HG02840 (cell line): Measurements from ENCODE around the gene ADCY3.

ENCODE experiments used
- ATAC-seq: cut with Tn5 transposase; IDR thresholded peaks from one replicate; pipeline ENCODE4 v1.9.1; 2021; ENCODE audit warnings: mild to moderate bottlenecking, moderate library complexity, moderate number of reproducible peaks; ENCODE audit not compliant: unreplicated experiment, low FRiP score

Gene ADCY3

GRCh38 chr2:24787532-24787931, 132.5 kb downstream of the ADCY3 start:
- ATAC-seq: no peak

DNA sequence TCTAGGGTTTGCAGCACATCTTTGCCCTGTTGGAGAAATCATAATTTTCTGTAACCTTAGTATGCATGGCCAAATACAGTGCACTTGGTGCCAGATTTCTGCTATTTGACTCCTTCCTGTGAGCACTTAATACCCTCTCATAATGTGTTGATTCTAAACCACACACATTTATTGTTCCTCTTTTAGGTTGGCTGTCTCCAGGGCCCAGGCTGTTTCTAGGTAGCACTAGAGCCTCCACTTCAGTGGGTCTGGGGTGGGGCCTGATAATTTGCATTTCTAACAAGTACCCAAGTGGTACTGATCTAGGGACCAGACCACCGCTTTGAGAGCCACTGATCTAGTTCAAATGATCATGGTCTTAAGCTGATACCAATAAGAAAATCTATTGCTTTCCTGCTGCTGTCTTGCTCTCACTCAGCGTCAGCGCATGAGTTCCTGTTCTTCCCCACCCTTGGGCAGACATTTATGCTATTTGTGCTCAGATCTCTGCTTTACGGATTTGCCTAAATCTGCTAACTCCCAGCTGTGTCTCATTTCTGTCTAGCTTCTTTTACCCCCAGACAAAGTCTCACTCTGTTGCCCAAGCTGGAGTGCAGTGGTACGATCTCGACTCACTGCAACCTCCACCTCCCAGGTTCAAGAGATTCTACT, 134.2 kb downstream of the ADCY3 start:
- peak; percentile 68 for ATAC-seq

DNA sequence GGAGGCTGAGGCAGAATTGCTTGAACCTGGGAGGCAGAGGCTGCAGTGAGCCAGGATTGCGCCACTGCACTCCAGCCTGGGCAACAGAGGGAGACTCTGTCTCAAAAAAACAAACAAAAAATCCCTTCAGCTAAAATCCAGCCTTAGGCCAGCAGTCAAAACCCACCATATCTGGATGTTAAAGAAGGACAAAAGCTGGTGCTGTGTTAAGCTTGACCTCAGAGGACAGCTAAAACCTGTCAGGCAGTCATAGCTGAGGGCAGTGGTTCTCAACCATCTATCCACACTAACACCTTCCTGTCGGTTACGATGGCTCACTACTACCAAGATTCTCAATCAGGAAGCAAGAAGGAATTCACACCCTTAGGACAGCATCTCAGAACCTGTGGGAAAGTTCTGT, 136.4 kb downstream of the ADCY3 start:
- ATAC-seq: no peak

DNA sequence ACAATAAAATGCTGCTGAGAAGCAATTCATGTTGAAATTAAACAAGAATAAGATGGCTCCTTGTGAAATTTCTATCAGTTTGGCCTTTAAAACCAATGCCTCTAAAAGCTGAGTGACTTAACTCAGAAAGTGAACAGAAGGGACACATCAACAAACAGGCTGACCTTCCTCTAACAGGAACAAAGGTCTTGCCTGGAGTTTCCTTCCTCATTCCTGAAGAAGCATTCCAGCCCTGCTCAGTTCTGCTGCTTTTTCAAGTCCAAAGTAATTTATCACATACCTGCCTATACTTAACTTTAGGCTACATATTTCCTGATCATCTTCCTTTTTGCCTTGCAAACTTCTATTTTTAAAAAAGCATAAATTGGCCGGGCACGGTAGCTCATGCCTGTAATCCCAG, 140.9 kb downstream of the ADCY3 start:
- ATAC-seq: no peak

- ATAC-seq: no peak
These were observed 145.7 kb downstream of the ADCY3 start for GRCh38 chr2:24774373-24774772.

DNA sequence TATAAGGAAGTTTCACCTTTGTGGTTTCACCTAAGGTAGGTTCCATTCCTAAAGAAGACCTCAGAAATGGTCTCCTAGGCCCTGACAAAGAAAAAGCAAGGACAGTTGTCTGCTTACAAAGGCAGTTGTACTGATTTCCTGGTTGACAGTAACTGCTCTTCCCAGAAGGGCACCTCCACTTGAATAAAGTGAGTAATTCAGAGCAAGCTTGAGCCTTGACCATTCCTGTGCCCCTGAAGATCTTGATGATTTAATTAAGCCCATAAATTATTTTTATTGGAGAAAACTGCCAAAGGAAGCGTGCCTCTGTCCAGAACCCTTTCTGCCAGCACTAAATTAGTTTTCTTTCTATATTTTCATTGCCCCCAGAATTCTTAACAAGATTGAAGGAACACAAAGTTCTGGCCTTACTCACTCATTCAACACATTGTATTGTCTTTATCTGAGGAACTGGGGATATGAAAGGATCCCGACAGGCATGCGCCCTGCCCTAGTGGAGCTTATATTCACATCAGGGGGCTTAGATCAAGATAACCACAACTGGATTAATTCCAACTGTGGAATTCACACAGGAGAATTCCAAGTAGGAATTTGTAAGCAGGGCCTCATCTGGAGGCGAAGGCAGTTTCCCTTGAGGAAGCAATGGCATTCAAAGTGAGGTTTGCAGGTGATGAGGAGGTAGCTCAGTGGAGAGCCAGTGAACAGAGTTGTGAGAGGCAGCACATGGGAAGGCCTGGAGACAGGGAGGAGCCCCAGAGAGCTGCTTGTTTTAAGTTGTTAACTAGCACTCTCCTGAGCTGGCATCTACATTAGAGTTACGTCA, 148.1 kb downstream of the ADCY3 start:
- no peak for ATAC-seq

DNA sequence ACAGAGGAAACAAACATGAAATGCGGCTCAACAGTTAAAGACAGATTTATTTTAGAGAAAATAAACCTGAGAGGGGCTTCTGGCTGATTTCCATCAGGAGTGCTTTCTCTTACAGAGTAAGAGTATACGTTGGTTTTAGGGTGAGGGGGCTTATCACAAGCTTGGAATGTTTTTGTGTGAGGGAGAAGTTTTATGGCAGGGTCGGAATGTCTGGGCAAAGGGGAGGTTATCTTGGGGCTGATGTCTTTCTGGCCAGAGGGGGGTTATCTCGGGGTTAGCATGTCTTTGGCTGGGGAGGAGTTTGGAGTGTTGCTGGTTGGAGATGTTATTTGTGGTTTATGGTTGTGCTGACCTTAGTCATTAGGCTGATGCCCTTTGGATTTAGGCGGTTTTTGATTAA, 149.0 kb downstream of the ADCY3 start:
- no peak for ATAC-seq
